Upper lobe of left lung (tissue), 6 donors: ENCODE measurements around the gene GALNT10. TPM values are rescaled to one million over a fixed set of nuclear protein-coding genes. Genes with fewer than 3 reads are reported as not detected.

Experiments
- ATAC-seq, 2 donors: fragments of 200-7000 bp; cut with Tn5 transposase; one replicate each; pipeline ENCODE4 v1.9.1; 2022; ENCODE audit warnings: mild to moderate bottlenecking in 2 of 2, moderate library complexity in 2 of 2; ENCODE audit not compliant: low FRiP score in 2 of 2
- DNase-seq, 2 donors: peaks; one replicate each; pipeline ENCODE4 v3.0.0-alpha.2; 2019 to 2020
- H3K27ac ChIP-seq, 4 donors: fragments of 200-600 bp; sonication (generic); one replicate each; pipeline ENCODE4 v1.5.1; 2016 to 2019
- H3K27me3 ChIP-seq, 4 donors: fragments of 200-600 bp; sonication (generic); one replicate each; pipeline ENCODE4 v1.5.1; 2017 to 2019
- H3K36me3 ChIP-seq, 4 donors: fragments of 200-600 bp; sonication (generic); one replicate each; pipeline ENCODE4 v1.5.1; 2016 to 2019
- H3K4me1 ChIP-seq, 4 donors: fragments of 200-600 bp; sonication (generic); one replicate each; pipeline ENCODE4 v1.5.1; 2018 to 2019
- H3K4me3 ChIP-seq, 4 donors: fragments of 200-600 bp; sonication (generic); one replicate each; pipeline ENCODE4 v1.5.1; 2017 to 2019; ENCODE audit warnings: mild to moderate bottlenecking in 2 of 4, moderate library complexity in 1 of 4
- H3K9me3 ChIP-seq, 4 donors: fragments of 200-600 bp; sonication (generic); one replicate each; pipeline ENCODE4 v1.5.1; 2018 to 2019
- CTCF ChIP-seq, 6 experiments: fragments of 450-650 bp in 4 of 6; fragments of 200-600 bp in 2 of 6; sonication (generic) in 2 of 6; IDR thresholded peaks; one replicate each; pipeline ENCODE4 v1.5.1; 2016 to 2019; ENCODE audit warnings: antibody characterized with exemption in 6 of 6
- EP300 ChIP-seq, 4 donors: sonication (generic); formaldehyde crosslinking; IDR thresholded peaks; one replicate each; pipeline ENCODE4 v1.5.1; 2017; ENCODE audit warnings: antibody characterized with exemption in 4 of 4, control low read depth in 2 of 4
- POLR2A ChIP-seq, 4 donors: fragments of 450-650 bp; IDR thresholded peaks; one replicate each; pipeline ENCODE4 v1.5.1; 2016 to 2017; ENCODE audit warnings: antibody characterized with exemption in 4 of 4, mild to moderate bottlenecking in 2 of 4
- POLR2AphosphoS5 ChIP-seq, 2 donors: sonication (generic); formaldehyde crosslinking; IDR thresholded peaks; one replicate each; pipeline ENCODE4 v1.5.1; 2017; ENCODE audit warnings: antibody characterized with exemption in 2 of 2
- WGBS, 2 donors: methylation state at CpG; one replicate each; pipeline ENCODE4 v1.1.5; 2017 to 2018; 5-methylcytosine and 5-hydroxymethylcytosine counted together
- total RNA-seq, 6 donors: library from RNA; depleted of rRNA in 4 of 6; stranded (reverse); fragments of >200 nt in 4 of 6; gene quantifications; one replicate each; pipeline versions ENCODE4 v1.1.0 to v1.2.1, GENCODE V29; 2016 to 2021
- donor health status: DM: no; HTN: no; CAD: no; lungs with moderate emphysema.
- donor health status: DM: no; HTN: yes; CAD: no; lungs with severe emphysema.

Gene GALNT10
- total RNA-seq, 6 donors from 2014 or later: 38.6 to 118 (median 66.4) TPM

- ATAC-seq: no peak
- TF ChIP-seq POLR2AphosphoS5 (IDR thresholded peaks at IDR 0.05) (no peak), POLR2A (IDR thresholded peaks at IDR 0.05) (no peak), CTCF (IDR thresholded peaks at IDR 0.05) (no peak)
- Histone ChIP-seq H3K36me3 (peaks cover 0 to 4% (median 0%) of the 10 kb centered on the region in 4 donors), H3K4me3 (no peak overlapping the region), H3K27ac (no peak overlapping the region), H3K9me3 (no peaks in the 10 kb centered on the region), H3K4me1 (peaks cover 28 to 37% (median 31%) of the 10 kb centered on the region in 4 donors), H3K27me3 (no peaks in the 10 kb centered on the region)
- 87 to 94% methylated on average over 2 to 8 of the region's 8 CpGs for WGBS, 2 donors
- DNase-seq: peak in 1 of 2 donors; percentile 28
Observed at GRCh38 chr5:154200221-154200620, 9.7 kb downstream of the GALNT10 start.

GRCh38 chr5:154201108-154201769 lies 10.7 kb downstream of the GALNT10 start:
- no peak overlapping the region for H3K4me3 ChIP-seq

GRCh38 chr5:154202379-154203260 lies 12.1 kb downstream of the GALNT10 start:
- 45 to 58% methylated on average over 11 of the region's 11 CpGs for WGBS, 2 donors
- Histone ChIP-seq H3K4me3 (no peak overlapping the region), H3K4me1 (peaks cover 15 to 26% (median 19%) of the 10 kb centered on the region in 4 donors), H3K36me3 (peaks cover 0 to 6% (median 0%) of the 10 kb centered on the region in 4 donors), H3K27me3 (no peaks in the 10 kb centered on the region), H3K9me3 (no peaks in the 10 kb centered on the region), H3K27ac (no peak overlapping the region)
- TF ChIP-seq POLR2A (IDR thresholded peaks at IDR 0.05): no peak
- no peak for TF ChIP-seq CTCF (IDR thresholded peaks at IDR 0.05)
- no peak for TF ChIP-seq POLR2AphosphoS5 (IDR thresholded peaks at IDR 0.05)
- no peak for TF ChIP-seq EP300 (IDR thresholded peaks at IDR 0.05)
- no peak for ATAC-seq
- DNase-seq: no peak

More at GRCh38 chr5:154201108-154201769, 10.7 kb downstream of the GALNT10 start:
- Histone ChIP-seq H3K9me3 (no peaks in the 10 kb centered on the region), H3K4me1 (peaks cover 28 to 36% (median 31%) of the 10 kb centered on the region in 4 donors), H3K27me3 (no peaks in the 10 kb centered on the region), H3K36me3 (no peaks in the 10 kb centered on the region), H3K27ac (no peak overlapping the region)
- DNase-seq (no peak), ATAC-seq (no peak)
- TF ChIP-seq POLR2AphosphoS5 (IDR thresholded peaks at IDR 0.05) (no peak), EP300 (IDR thresholded peaks at IDR 0.05) (no peak), CTCF (IDR thresholded peaks at IDR 0.05) (no peak), POLR2A (IDR thresholded peaks at IDR 0.05) (no peak)
- 94 to 95% methylated on average over 7 of the region's 7 CpGs for WGBS, 2 donors

GRCh38 chr5:154203798-154204578 lies 13.5 kb downstream of the GALNT10 start:
- ATAC-seq (no peak), DNase-seq (no peak)
- Histone ChIP-seq H3K27me3 (no peaks in the 10 kb centered on the region), H3K27ac (no peak overlapping the region), H3K36me3 (peaks cover 0 to 6% (median 0%) of the 10 kb centered on the region in 4 donors), H3K4me3 (no peak overlapping the region), H3K4me1 (peaks cover 3 to 13% (median 10%) of the 10 kb centered on the region in 4 donors), H3K9me3 (no peaks in the 10 kb centered on the region)
- WGBS, 2 donors: 90% methylated on average over 4 of the region's 4 CpGs
- no peak for TF ChIP-seq EP300 (IDR thresholded peaks at IDR 0.05)
- no peak for TF ChIP-seq POLR2AphosphoS5 (IDR thresholded peaks at IDR 0.05)
- TF ChIP-seq CTCF (IDR thresholded peaks at IDR 0.05): no peak
- TF ChIP-seq POLR2A (IDR thresholded peaks at IDR 0.05): no peak
